GM03348 (cell line): ENCODE data around the gene NMUR2.

Source experiments
- DNase-seq: peaks from one replicate; pipeline ENCODE4 v3.0.0; 2012; ENCODE audit warnings: low spot score

NMUR2 gene, protein sequence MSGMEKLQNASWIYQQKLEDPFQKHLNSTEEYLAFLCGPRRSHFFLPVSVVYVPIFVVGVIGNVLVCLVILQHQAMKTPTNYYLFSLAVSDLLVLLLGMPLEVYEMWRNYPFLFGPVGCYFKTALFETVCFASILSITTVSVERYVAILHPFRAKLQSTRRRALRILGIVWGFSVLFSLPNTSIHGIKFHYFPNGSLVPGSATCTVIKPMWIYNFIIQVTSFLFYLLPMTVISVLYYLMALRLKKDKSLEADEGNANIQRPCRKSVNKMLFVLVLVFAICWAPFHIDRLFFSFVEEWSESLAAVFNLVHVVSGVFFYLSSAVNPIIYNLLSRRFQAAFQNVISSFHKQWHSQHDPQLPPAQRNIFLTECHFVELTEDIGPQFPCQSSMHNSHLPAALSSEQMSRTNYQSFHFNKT

DNA sequence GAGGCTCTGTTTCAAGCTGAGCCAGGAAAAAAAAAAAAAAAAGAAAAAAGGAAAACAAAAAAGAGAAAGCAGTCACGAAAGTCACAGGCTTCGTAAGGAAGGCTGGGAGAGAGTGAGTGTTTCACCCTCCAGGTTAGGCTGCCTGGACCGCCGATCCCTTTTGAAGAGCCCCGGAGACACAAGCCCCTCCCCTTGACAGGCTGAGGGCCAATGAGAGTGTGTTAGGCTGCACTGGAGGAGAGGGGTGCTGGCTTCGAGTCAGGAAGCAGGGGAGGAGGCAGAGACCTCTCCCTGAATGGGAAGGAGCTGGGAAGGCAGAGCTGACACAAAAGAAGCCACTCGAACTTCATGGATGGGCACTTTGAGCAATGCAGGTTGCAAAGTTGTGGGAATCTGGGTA lies at the start of gene NMUR2:
TSS of gene NMUR2 (minus strand) at position 135 of the 400 bp plus-strand sequence. CDS start 166 bp downstream, outside the sequence.
- DNase-seq, result no peak

GRCh38 chr5:152443935-152444334 lies 38.9 kb upstream of the NMUR2 start:
- DNase-seq, result no peak

GRCh38 chr5:152439791-152440190 lies 34.7 kb upstream of the NMUR2 start:
- DNase-seq, result no peak

DNA sequence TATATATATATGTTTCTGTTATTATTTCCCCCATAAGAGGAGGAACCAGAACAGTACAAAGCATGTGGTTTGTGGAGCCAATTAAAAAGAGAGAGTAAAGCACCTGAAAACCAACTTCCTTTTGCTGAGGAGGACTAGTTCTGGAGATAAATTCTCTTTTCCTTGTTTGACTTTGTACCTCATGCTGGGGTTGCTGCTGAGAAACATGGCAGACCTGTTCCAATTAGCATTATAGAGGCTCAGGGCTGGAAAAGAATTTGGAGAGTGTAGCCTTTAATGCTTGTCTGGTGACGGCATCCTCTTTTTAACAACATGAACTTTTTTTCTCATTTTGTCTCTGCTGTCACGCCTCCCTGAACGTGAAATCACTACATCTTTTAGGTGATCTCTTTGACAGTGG lies 32.8 kb upstream of the NMUR2 start:
- no peak for DNase-seq

GRCh38 chr5:152427721-152428120 lies 22.6 kb upstream of the NMUR2 start:
- no peak for DNase-seq

- no peak for DNase-seq
Observed at GRCh38 chr5:152425083-152425482, 20.0 kb upstream of the NMUR2 start.

DNA sequence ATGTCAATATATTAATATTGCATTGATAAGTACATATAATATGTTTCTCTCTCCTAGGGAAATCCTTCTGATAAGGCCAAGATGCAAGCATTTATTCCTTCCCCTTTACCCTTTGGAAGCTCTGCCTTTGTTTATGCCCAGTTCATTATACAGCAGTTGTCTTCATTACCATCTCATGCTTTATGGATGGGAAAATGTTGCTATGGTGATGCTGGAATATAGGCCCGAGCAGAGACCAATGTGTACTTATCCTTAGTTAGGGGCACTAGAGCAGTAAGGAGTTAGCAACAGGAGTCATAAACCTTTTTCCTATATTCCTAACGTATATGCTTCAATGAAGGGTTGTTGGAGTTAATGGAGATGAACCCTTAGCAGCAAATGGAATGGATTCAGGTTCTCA lies 19.4 kb upstream of the NMUR2 start:
- DNase-seq, result no peak

- no peak for DNase-seq
Observed at GRCh38 chr5:152422081-152422480, 17.0 kb upstream of the NMUR2 start.

GRCh38 chr5:152412129-152412528 lies 7.0 kb upstream of the NMUR2 start:
- no peak for DNase-seq

DNA sequence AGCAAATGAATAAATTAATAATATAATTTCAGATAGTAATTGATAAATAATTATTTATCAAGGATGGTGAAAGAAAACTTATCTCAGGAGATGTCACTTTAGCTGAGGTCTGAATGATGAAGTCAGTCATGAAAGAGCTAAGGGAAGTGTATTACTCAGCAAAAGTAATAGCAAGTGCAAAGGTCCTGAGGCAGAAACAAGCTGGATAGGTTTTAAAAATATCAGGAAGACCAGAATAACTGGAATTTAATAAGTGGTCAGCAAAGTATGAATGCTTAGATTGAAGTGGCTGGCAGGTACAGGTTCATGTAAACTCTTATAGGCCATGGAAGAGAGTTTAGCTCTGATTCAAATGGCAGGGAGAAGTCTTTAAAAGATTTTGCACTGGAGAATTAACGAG lies 1.0 kb upstream of the NMUR2 start:
- DNase-seq, result no peak

DNA sequence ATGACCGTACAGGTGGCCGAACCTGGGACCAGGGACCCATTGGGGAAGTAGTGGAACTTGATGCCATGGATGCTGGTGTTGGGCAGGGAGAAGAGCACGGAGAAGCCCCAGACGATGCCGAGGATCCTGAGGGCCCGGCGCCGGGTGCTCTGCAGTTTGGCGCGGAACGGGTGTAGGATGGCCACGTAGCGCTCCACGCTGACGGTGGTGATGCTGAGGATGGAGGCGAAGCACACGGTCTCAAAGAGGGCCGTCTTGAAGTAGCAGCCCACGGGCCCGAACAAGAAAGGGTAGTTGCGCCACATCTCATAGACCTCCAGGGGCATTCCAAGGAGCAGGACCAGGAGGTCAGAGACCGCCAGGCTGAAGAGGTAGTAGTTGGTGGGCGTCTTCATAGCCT lies 585 bp downstream of the NMUR2 start:
- DNase-seq, result no peak

GRCh38 chr5:152403046-152403445 lies 2.0 kb downstream of the NMUR2 start:
- DNase-seq, result no peak

GRCh38 chr5:152400846-152401245 lies 4.2 kb downstream of the NMUR2 start:
- DNase-seq, result no peak

DNA sequence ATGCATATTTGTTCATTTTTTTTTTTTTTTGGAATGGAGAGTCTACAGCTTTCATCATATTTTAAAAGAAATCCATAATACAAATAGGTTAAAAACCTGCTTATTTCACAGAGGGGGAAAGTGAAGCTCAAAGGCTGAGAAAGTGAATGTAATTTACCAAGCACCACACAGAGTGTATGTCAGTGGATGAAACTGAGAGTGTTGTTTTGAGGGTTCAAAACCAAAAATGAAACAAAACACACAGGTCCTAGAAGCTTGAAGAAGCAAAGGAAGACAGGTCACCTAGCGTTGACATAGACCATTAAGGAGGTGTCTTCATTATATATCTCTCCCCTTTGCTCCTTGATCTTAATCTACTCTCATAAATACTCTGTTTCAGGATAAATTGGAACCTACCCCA lies 7.5 kb downstream of the NMUR2 start:
- no peak for DNase-seq

DNA sequence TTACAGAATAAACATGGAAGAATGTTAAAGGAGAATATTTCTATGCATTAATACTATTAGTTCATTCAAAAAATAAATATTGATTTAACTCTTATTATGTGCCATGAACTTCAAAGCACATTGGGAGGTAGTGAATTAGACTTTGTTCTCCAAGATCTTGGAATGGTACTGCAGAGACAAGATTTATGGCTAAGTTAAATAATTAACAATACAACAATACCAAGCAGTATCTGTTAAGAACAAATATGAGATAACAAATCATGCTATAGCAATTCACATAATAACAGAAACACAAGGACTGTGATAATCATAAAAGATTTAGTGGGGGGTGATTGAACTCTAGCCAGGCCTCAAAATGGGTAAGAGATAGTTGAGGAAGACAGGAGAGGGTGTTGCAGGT lies 11.6 kb downstream of the NMUR2 start:
- DNase-seq, result no peak

GRCh38 chr5:152389208-152389849 lies 15.8 kb downstream of the NMUR2 start:
- DNase-seq, result no peak

GRCh38 chr5:152388610-152389009 lies 16.5 kb downstream of the NMUR2 start:
- DNase-seq, result no peak

GRCh38 chr5:152380415-152381123 lies 24.5 kb downstream of the NMUR2 start:
- DNase-seq, result no peak

DNA sequence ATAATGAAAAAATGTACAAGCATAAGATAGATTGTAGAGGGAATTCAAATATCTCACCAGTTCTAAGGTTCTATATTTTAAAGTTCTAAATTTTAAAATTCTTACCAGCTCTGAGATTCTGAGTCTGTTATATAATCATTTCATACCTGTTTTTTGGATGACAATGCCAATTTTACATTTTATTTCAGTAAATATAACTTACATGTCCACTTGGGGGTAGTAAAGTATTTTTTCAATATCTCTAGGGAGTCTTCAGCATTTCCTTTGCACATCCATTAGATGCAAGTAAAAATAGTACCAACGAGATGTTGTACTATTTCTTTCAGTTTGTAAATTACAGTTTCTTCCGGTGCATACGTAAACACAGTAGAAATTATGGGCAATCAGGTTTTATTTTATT lies 25.7 kb downstream of the NMUR2 start:
- no peak for DNase-seq

DNA sequence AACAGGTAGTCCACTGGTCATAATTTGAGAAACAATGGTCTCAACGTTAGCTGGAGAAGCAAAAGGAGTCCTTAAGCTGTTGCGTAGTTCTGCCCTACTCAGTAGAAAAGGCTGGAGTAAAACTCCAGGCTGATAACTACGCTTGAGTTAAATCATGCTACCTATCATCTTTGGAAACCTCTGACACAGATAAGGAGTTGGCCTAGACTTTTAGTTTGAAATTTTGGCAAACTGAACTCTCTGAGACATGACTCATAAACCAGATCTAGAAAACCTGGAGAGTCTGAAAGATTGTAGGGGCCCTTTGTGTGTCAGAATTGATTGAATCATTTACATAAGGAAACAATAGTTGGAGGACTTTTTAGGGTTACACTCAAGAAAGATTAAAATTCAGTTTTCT lies 26.3 kb downstream of the NMUR2 start:
- DNase-seq, result no peak

- DNase-seq, result no peak
Observed at GRCh38 chr5:152376886-152377285, 28.2 kb downstream of the NMUR2 start.

- no peak for DNase-seq
Observed at GRCh38 chr5:152374711-152375275, 30.3 kb downstream of the NMUR2 start.

- no peak for DNase-seq
Observed at GRCh38 chr5:152372875-152373274, 32.2 kb downstream of the NMUR2 start.
